ENCODE results near the gene MAST4. TPM values are rescaled to one million over a fixed set of nuclear protein-coding genes. Genes with fewer than 3 reads are reported as not detected.

MAST4 gene
- total RNA-seq (2022; extraction: Qiagen RNA extraction): 1.0 to 2.0 TPM (median 1.8 TPM) in 5 replicates

DNA sequence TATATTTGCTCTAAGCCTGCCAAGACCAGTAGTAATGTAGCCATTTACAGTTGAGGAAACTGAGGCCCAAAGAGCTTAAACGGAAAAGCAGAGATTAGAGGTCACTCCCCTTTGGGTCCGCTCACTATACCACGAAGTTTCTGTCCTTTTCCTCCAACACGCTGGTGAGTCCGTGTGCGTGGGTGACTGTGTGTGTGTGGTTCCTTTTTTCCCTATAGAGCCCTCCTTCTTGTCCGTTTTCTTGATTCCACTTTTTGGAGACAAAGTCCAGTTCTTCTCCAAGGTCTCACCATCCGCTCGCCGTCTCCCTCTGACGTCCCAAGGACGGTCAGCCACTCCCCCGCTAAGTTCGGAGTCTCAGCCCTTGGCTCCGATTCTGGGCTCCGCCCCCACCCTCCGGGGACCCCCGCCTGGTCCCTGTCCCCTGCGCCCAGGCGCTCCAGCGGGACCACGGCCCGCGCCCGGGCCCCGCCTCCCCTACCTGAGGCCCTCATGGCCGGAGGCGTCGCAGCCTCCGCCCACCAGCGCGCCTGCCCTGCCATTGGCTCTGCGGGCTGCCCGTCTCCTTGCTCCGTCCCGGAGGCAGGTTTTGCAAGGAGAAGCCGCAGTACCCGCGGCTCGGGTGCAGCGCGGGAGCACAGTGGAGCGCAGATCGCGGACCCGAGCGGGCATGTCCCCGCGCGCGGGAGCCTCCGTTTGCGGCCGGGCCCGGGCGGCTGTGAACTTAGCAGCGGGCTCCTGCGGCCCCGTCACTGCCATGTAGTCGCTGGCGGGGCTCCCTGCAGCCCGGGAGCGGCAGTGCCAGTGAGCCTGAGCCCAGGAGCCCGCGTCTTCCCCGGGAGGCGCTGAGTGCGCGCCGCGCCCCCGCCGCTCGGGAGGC lies at the start of gene MAST4:
TSS of gene MAST4 (plus strand) at position 638 of the 880 bp plus-strand sequence. CDS start 263 bp downstream, outside the sequence.

GRCh38 chr5:67196537-67197059 lies 600.4 kb downstream of the MAST4 start, which contains the start of gene CD180:
Gene CD180 (minus strand): TSS chr5:67196799. CDS start chr5:67196641, 158 bp downstream.

All from A549 treated with Hydrocortisone at 1 μM for 4 hours (cell line).